ENCODE data around the gene HAND1.
A peak's percentile ranks its signal among the peaks of the same experiment; 100 is the strongest.

HAND1 gene

GRCh38 chr5:154506716-154507080 is 28.7 kb upstream of the HAND1 start:
- Histone ChIP-seq H3K18ac (ENCODE audit: low read length) (no peak overlapping the region), H2BK120ac (ENCODE audit: insufficient read depth, low read length, poor library complexity) (no peak overlapping the region), H3K4me2 (ENCODE audit: low read length) (no peak overlapping the region), H2AFZ (ENCODE audit: insufficient read depth, low read length, poor library complexity) (no peak overlapping the region), H3K27ac (ENCODE audit: low read depth, low read length) (no peak overlapping the region), H3K23ac (ENCODE audit: low read length) (no peak overlapping the region), H3K9me3 (ENCODE audit: insufficient read depth, low read depth, low read length) (no peaks in the 10 kb centered on the region), H2BK5ac (ENCODE audit: low read depth, low read length, poor library complexity) (no peak overlapping the region), H2BK12ac (ENCODE audit: low read length) (peak overlapping the region; percentile 20), H2AK5ac (ENCODE audit: low read length) (no peak overlapping the region), H4K12ac (ENCODE audit: low read depth, low read length) (no peak overlapping the region), H4K8ac (ENCODE audit: low read depth, low read length) (no peak overlapping the region), H4K91ac (ENCODE audit: low read depth, low read length) (peak overlapping the region; percentile 44), H3K79me1 (ENCODE audit: low read length) (peaks cover 18% of the 10 kb centered on the region), H3K4me3 (ENCODE audit: low read depth, low read length) (no peak overlapping the region), H3K9ac (ENCODE audit: low read length) (no peak overlapping the region), H3K4ac (ENCODE audit: low read depth, low read length) (no peak overlapping the region), H3K4me1 (ENCODE audit: control insufficient read depth in 1 of 2, insufficient read depth in 2 of 2, low read length in 2 of 2) (peaks cover 18 to 23% of the 10 kb centered on the region in 2 experiments), H3K79me2 (ENCODE audit: control insufficient read depth, insufficient read depth, low read length, poor library complexity) (no peaks in the 10 kb centered on the region), H3K36me3 (ENCODE audit: control insufficient read depth in 1 of 2, insufficient read depth in 2 of 2, low read length in 2 of 2) (no peaks in the 10 kb centered on the region), H3K27me3 (ENCODE audit: insufficient read depth, low read length) (no peaks in the 10 kb centered on the region), H3K14ac (ENCODE audit: low read length) (no peak overlapping the region)
- WGBS (ENCODE audit: extremely low coverage, insufficient coverage, insufficient read length) = no CpG with 5 or more reads among the region's 11 CpGs
- DNase-seq = no peak

DNA sequence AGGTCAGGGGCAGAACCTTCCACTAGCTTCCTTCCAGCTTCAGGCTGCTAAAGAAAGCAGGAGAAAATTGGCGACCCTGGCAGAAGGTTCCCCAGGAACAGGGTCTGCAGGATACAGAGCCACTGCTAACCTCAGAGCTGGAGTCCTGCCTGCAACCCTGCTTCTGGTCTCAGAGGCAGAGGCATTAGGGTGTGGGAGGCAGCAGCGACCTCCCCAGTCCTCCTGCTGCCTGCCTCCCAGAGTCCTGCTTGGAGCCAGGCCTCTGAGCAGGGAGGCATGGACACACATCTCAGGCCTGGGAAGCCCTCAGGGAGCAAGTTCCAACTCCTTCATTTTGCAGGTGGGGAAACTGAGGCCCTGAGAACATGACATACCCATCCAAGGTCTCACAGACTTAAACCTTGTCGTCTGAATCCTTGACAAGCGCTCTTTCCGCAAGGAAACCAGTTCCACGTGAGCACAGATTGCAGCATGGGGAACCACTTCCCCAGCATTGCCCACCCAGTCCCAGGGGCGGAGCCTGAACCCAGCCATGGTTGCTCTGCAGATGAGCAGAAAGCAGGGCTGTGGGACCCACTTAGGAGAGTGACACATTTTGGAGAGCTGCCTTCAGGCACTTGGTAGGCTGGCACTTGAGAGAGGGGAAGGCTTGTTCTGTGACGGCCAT is 28.2 kb upstream of the HAND1 start:
- WGBS (ENCODE audit: extremely low coverage, insufficient coverage, insufficient read length) = no CpG with 5 or more reads among the region's 8 CpGs
- H3K27me3 ChIP-seq (ENCODE audit: insufficient read depth, low read length) = no peaks in the 10 kb centered on the region

DNA sequence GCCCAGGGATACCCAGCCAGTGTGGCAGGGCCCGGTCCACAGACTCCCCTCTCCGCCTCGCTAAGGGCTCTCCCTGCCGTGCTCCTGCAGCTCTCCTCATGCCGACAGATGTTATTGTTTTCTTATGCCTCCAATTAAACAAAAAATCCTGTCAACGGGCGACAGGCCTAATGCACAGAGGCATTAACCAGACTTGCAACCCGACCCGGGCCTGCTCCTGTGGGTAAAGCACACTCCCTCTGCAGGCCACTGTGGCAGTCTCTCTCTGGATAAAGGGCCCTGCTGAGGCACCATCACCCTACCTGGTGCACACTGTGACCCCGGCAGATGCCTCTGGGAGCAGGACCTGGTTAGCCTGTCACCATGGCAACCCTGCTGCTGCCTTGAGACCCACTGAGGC is 27.5 kb upstream of the HAND1 start:
- Histone ChIP-seq H3K36me3 (ENCODE audit: control insufficient read depth in 1 of 2, insufficient read depth in 2 of 2, low read length in 2 of 2) (no peaks in the 10 kb centered on the region), H3K9me3 (ENCODE audit: insufficient read depth, low read depth, low read length) (no peaks in the 10 kb centered on the region), H3K79me1 (ENCODE audit: low read length) (peaks cover 18% of the 10 kb centered on the region), H4K91ac (ENCODE audit: low read depth, low read length) (peak overlapping the region; percentile 44), H3K18ac (ENCODE audit: low read length) (peak overlapping the region; percentile 7), H4K8ac (ENCODE audit: low read depth, low read length) (peak overlapping the region; percentile 57), H3K4me3 (ENCODE audit: low read depth, low read length) (no peak overlapping the region), H2AK5ac (ENCODE audit: low read length) (no peak overlapping the region), H2BK5ac (ENCODE audit: low read depth, low read length, poor library complexity) (peak overlapping the region; percentile 54), H3K79me2 (ENCODE audit: control insufficient read depth, insufficient read depth, low read length, poor library complexity) (no peaks in the 10 kb centered on the region), H3K9ac (ENCODE audit: low read length) (no peak overlapping the region), H3K23ac (ENCODE audit: low read length) (no peak overlapping the region), H2BK12ac (ENCODE audit: low read length) (peak overlapping the region; percentile 66), H4K12ac (ENCODE audit: low read depth, low read length) (no peak overlapping the region), H2BK120ac (ENCODE audit: insufficient read depth, low read length, poor library complexity) (peak overlapping the region; percentile 56), H3K4me2 (ENCODE audit: low read length) (no peak overlapping the region), H3K27ac (ENCODE audit: low read depth, low read length) (no peak overlapping the region), H3K27me3 (ENCODE audit: insufficient read depth, low read length) (no peaks in the 10 kb centered on the region), H3K14ac (ENCODE audit: low read length) (peak overlapping the region; percentile 5), H3K4me1 (ENCODE audit: control insufficient read depth in 1 of 2, insufficient read depth in 2 of 2, low read length in 2 of 2) (peaks cover 19 to 24% of the 10 kb centered on the region in 2 experiments), H3K4ac (ENCODE audit: low read depth, low read length) (no peak overlapping the region), H2AFZ (ENCODE audit: insufficient read depth, low read length, poor library complexity) (no peak overlapping the region)
- DNase-seq = no peak
- no CpG with 5 or more reads among the region's 10 CpGs for WGBS (ENCODE audit: extremely low coverage, insufficient coverage, insufficient read length)

More for the DNA sequence above, 28.2 kb upstream of the HAND1 start:
- peaks cover 18% of the 10 kb centered on the region for H3K79me1 ChIP-seq (ENCODE audit: low read length)
- H4K8ac ChIP-seq (ENCODE audit: low read depth, low read length) = no peak overlapping the region
- H3K79me2 ChIP-seq (ENCODE audit: control insufficient read depth, insufficient read depth, low read length, poor library complexity) = no peaks in the 10 kb centered on the region
- peak overlapping the region; percentile 31 for H2BK5ac ChIP-seq (ENCODE audit: low read depth, low read length, poor library complexity)
- no peak overlapping the region for H3K4me3 ChIP-seq (ENCODE audit: low read depth, low read length)
- H4K91ac ChIP-seq (ENCODE audit: low read depth, low read length) = peak overlapping the region; percentile 44
- H3K9me3 ChIP-seq (ENCODE audit: insufficient read depth, low read depth, low read length) = no peaks in the 10 kb centered on the region
- peak overlapping the region; percentile 7 for H3K18ac ChIP-seq (ENCODE audit: low read length)
- H2AFZ ChIP-seq (ENCODE audit: insufficient read depth, low read length, poor library complexity) = no peak overlapping the region
- peaks cover 21 to 25% of the 10 kb centered on the region in 2 experiments for H3K4me1 ChIP-seq (ENCODE audit: control insufficient read depth in 1 of 2, insufficient read depth in 2 of 2, low read length in 2 of 2)
- no peak overlapping the region for H3K4me2 ChIP-seq (ENCODE audit: low read length)
- H3K14ac ChIP-seq (ENCODE audit: low read length) = peak overlapping the region; percentile 16
- H3K27ac ChIP-seq (ENCODE audit: low read depth, low read length) = no peak overlapping the region
- no peak overlapping the region for H3K4ac ChIP-seq (ENCODE audit: low read depth, low read length)
- no peaks in the 10 kb centered on the region for H3K36me3 ChIP-seq (ENCODE audit: control insufficient read depth in 1 of 2, insufficient read depth in 2 of 2, low read length in 2 of 2)
- H3K23ac ChIP-seq (ENCODE audit: low read length) = no peak overlapping the region
- H2BK120ac ChIP-seq (ENCODE audit: insufficient read depth, low read length, poor library complexity) = peak overlapping the region; percentile 40
- H2AK5ac ChIP-seq (ENCODE audit: low read length) = no peak overlapping the region
- DNase-seq = no peak
- no peak overlapping the region for H3K9ac ChIP-seq (ENCODE audit: low read length)
- H2BK12ac ChIP-seq (ENCODE audit: low read length) = peak overlapping the region; percentile 66
- no peak overlapping the region for H4K12ac ChIP-seq (ENCODE audit: low read depth, low read length)

GRCh38 chr5:154503698-154504039 is 25.6 kb upstream of the HAND1 start:
- Histone ChIP-seq H3K27me3 (ENCODE audit: insufficient read depth, low read length) (no peaks in the 10 kb centered on the region), H2BK12ac (ENCODE audit: low read length) (peak overlapping the region; percentile 38), H3K9me3 (ENCODE audit: insufficient read depth, low read depth, low read length) (no peaks in the 10 kb centered on the region), H3K23ac (ENCODE audit: low read length) (no peak overlapping the region), H3K27ac (ENCODE audit: low read depth, low read length) (no peak overlapping the region), H2AFZ (ENCODE audit: insufficient read depth, low read length, poor library complexity) (no peak overlapping the region), H3K4ac (ENCODE audit: low read depth, low read length) (no peak overlapping the region), H4K12ac (ENCODE audit: low read depth, low read length) (no peak overlapping the region), H3K18ac (ENCODE audit: low read length) (no peak overlapping the region), H2AK5ac (ENCODE audit: low read length) (peak overlapping the region; percentile 54), H3K79me1 (ENCODE audit: low read length) (peaks cover 12% of the 10 kb centered on the region), H4K8ac (ENCODE audit: low read depth, low read length) (no peak overlapping the region), H3K79me2 (ENCODE audit: control insufficient read depth, insufficient read depth, low read length, poor library complexity) (no peaks in the 10 kb centered on the region), H2BK120ac (ENCODE audit: insufficient read depth, low read length, poor library complexity) (no peak overlapping the region), H3K14ac (ENCODE audit: low read length) (no peak overlapping the region), H3K9ac (ENCODE audit: low read length) (no peak overlapping the region), H3K36me3 (ENCODE audit: control insufficient read depth in 1 of 2, insufficient read depth in 2 of 2, low read length in 2 of 2) (no peaks in the 10 kb centered on the region), H3K4me2 (ENCODE audit: low read length) (no peak overlapping the region), H4K91ac (ENCODE audit: low read depth, low read length) (peak overlapping the region; percentile 15), H3K4me1 (ENCODE audit: control insufficient read depth in 1 of 2, insufficient read depth in 2 of 2, low read length in 2 of 2) (peaks cover 15 to 19% of the 10 kb centered on the region in 2 experiments), H3K4me3 (ENCODE audit: low read depth, low read length) (no peak overlapping the region), H2BK5ac (ENCODE audit: low read depth, low read length, poor library complexity) (no peak overlapping the region)
- no CpG with 5 or more reads among the region's 2 CpGs for WGBS (ENCODE audit: extremely low coverage, insufficient coverage, insufficient read length)
- no peak for DNase-seq

All from trophoblast cell (in vitro differentiated cells and primary cell).